RWPE1 (cell line): ENCODE measurements around the gene EHHADH.

ENCODE experiments used
- CTCF ChIA-PET: fragments of 350-600 bp; sonication (Branson Sonifier 250); formaldehyde crosslinking; extraction: SDS; loops from one replicate; lab custom pipeline; 2021; lab: Yijun Ruan, JAX
- POLR2A ChIA-PET: fragments of 400-600 bp; formaldehyde crosslinking; extraction: SDS; loops from one replicate; lab custom pipeline; 2020; ENCODE audit warnings: antibody characterized with exemption; ENCODE audit not compliant: low non-redundant PET; lab: Yijun Ruan, JAX
- DNase-seq: peaks from one replicate; pipeline ENCODE4 v3.0.0; 2012; ENCODE audit warnings: low spot score
- H3K27ac ChIP-seq: fragments of 450-650 bp; 2 replicates; pipeline ENCODE4 v1.5.1; 2017
- CTCF ChIP-seq: fragments of 450-650 bp; conservative IDR thresholded peaks from 2 replicates; pipeline ENCODE4 v1.5.1; 2017; ENCODE audit warnings: low read depth, mild to moderate bottlenecking

The EHHADH gene

GRCh38 chr3:185282696-185283373 lies 29.0 kb upstream of the EHHADH start:
- no peak for TF ChIP-seq CTCF
- peak overlapping the region; percentile 61 for H3K27ac ChIP-seq
- POLR2A ChIA-PET = no interaction called here
- peak; percentile 98 for DNase-seq
- CTCF ChIA-PET = no interaction called here

DNA sequence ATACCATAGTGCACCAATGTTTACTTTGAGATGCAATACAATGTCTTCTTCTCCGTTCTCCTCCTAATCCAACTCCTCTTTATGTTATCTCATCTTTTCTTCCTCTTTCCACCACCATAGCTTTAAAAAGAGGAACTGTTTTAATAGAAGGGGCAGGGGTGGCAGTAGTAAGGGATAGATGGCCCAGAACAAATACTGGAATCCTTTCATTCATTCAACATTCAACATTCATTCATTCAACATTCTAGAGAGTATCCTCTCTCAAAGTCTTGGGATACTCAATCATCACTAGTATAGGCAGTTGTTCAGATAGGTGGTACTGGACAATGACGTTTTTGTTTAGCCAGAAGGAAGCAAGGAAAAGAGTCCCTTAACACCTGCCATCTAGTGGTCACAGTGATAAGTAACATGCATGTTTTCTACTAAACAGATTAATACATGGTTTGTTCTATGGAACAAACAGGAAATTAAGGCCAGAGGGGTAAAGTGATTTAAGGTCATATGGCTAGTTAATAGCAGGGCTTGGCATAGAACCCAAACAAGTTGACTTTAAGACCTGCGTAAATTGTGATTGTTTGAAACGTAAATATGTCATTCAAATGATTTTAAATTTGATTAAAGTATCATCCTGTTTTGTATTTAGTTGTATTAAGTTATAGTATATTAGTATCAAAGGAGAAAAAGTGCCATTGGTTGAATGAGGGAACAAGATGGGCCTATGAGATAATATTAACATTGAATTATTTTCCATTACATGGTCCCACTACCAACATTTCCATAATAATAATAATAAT lies 26.9 kb upstream of the EHHADH start:
- peak; percentile 81 for TF ChIP-seq CTCF
- POLR2A ChIA-PET = no interaction called here
- CTCF ChIA-PET = interaction anchor here (0.6 to 1.2 kb wide), 4 partner anchors 12 to 250 kb away, joined by 3 to 4 read pairs (median 3); no protein-coding TSS in a partner anchor
- DNase-seq = peak; percentile 60
- H3K27ac ChIP-seq = no peak overlapping the region

GRCh38 chr3:185279587-185280138 lies 25.8 kb upstream of the EHHADH start:
- TF ChIP-seq CTCF = no peak

DNA sequence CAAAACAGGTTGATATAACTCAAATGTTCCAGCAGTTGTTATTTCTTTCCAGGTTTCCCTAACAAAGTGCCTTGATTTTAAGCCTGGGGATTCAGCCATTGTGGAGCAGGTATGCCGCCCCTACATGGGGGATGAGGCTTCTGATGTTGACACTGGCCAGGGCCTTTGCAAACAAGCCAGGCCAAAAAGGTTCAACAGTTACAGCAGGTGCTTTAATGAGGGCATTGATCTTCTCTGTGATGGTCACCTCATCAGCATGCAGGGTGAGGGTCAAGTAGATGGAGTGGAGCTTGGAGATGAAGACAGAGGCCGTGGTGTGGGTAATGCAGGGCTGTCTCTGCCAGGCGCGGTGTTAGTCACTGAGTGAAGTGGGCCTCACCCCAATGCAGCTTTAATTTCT lies 22.6 kb upstream of the EHHADH start:
- CTCF ChIA-PET = no interaction called here
- TF ChIP-seq CTCF = no peak
- DNase-seq = no peak
- POLR2A ChIA-PET = no interaction called here
- H3K27ac ChIP-seq = no peak overlapping the region

More at GRCh38 chr3:185279587-185280138, 25.8 kb upstream of the EHHADH start:
- no peak for DNase-seq
- no peak overlapping the region for H3K27ac ChIP-seq
- POLR2A ChIA-PET = no interaction called here
- CTCF ChIA-PET = interaction anchor here (0.8 kb wide), 1 partner anchor 307 kb away, joined by 9 read pairs; the partner anchor contains the start of gene SENP2

- DNase-seq = no peak
- H3K27ac ChIP-seq = no peak overlapping the region
- CTCF ChIA-PET = interaction anchor here (0.6 kb wide), 1 partner anchor 1383 kb away, joined by 4 read pairs; no protein-coding TSS in a partner anchor
- POLR2A ChIA-PET = no interaction called here
- TF ChIP-seq CTCF = no peak
These were observed 18.2 kb upstream of the EHHADH start for GRCh38 chr3:185272033-185272432.

GRCh38 chr3:185270956-185271332 lies 17.1 kb upstream of the EHHADH start:
- POLR2A ChIA-PET = interaction anchor here (0.7 kb wide), 1 partner anchor 15 kb away, joined by 3 read pairs; no protein-coding TSS in a partner anchor
- CTCF ChIA-PET = interaction anchor here (0.5 to 0.7 kb wide), 2 partner anchors 534 to 654 kb away, joined by 3 read pairs; no protein-coding TSS in a partner anchor
- no peak for DNase-seq
- TF ChIP-seq CTCF = no peak
- H3K27ac ChIP-seq = no peak overlapping the region
